LHCN-M2 (cell line): ENCODE results near the gene GNB1L. TPM values are rescaled to one million over a fixed set of nuclear protein-coding genes. Genes with fewer than 3 reads are reported as not detected.
A peak's percentile ranks its signal among the peaks of the same experiment; 100 is the strongest.

Source experiments
- DNase-seq: peaks from one replicate; pipeline ENCODE4 v3.0.0-alpha.2; 2012; ENCODE audit warnings: low read depth
- total RNA-seq: library from RNA; depleted of rRNA; stranded (reverse); fragments of >200 nt; gene quantifications from 2 replicates; pipeline ENCODE4 v1.2.3, GENCODE V29; 2014

The GNB1L gene
- total RNA-seq, 1 experiment from 2014 or later = 11.3 TPM

DNA sequence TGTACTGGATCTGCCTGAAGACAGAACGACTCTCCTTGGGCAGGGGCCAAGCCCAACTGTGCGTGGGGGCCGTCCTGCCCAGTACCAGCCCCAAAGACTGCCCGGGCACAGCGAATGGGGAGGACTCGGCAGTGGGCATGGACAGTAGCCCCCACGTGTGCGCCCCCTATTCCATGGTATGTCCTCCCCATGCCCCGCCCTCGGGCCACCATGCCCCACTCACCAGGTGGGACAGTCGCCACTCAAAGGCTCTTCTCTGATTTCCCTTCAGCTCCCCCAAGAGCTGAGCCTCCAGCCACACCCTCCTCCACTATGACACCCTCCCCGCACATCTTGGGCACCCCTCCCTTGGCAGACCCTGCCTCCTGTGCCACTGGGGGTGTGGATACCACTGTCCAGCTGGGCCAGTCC lies 43.5 kb downstream of the GNB1L start:
- no peak for DNase-seq

DNA sequence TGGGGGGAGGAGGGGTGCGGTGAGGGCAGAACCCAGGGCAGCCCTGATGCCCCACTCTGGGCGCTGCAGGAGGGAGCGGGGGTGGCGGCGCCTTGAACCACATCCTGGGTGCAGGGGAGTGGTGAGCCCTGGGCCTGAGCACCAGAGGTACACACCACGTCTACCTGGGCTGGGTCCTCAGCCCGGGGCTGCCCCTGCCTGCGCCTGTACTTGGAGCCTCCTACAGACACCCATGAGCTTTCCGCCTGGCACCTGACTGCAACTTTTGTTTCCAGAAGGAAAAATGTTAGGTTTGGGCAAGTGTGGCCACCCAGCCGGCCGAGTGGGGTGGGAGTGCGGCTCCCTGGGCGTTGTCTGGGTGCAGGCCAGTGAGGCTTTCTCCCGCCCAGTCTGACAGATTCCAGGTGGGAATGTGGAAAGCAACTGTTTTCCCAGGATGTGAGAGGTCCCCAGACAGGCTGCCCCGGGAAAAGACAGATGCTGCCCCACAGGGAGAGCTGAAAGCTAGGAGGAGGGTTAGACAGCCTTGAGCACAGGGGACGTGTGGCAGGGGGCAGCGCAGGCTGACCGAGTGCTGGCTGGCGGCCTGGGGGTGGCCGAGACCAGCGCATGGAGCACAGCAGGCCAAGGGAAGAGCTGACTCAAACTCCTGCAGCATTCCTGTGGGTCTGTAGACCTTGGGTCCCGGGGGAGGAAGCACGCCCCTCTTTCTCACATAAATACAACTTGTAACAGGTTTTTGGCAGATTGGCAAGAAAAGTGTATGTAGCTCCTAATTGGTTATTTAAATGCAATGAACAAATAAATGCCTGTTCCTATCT lies 44.1 kb downstream of the GNB1L start:
- peak; percentile 80 for DNase-seq

DNA sequence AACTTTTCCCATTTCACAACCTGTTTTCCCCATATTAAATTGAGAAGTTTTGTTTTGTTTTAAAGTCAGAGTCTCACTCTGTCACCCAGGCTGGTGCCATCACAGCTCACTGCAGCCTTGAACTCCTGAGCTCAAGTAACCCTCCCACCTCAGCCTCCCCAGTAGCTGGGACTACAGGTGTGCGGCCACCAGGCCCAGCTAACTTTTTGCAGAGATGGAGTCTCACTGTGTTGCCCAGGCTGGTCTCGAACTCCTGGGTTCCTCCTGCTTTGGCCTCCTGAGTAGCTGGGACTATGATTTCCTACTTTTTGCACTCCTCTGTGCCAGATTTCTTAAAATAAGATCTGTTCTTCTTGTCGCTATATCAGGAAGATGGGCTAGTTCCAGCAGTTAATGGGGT lies 44.9 kb downstream of the GNB1L start:
- no peak for DNase-seq

DNA sequence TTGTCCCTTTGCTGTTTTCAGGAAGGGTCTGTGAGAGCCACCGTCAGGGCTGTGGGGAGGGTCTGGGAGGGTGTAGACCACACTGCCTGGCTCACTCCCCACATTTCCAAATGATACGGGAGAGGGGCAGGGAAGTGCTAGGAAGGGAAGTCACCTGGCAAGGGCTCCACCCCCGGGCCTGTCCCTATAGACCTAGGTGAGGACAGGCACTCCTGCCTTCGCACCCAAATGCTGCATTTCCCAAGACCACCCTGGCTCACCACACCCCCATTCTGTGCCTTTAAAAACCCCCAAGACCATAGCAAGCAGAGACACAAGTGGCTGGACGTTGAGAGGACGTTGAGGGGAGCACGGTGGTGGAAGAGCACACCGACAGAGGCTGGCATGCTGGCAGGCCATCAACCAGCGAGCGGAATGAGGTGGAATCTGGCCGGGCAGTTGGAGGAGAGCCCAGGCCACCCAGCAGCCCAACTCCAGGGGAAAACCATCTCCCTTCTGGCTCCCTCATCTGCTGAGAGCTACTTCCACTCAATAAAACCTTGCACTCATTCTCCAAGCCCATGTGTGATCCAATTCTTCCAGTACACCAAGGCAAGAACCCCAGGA lies 45.7 kb downstream of the GNB1L start:
- no peak for DNase-seq

DNA sequence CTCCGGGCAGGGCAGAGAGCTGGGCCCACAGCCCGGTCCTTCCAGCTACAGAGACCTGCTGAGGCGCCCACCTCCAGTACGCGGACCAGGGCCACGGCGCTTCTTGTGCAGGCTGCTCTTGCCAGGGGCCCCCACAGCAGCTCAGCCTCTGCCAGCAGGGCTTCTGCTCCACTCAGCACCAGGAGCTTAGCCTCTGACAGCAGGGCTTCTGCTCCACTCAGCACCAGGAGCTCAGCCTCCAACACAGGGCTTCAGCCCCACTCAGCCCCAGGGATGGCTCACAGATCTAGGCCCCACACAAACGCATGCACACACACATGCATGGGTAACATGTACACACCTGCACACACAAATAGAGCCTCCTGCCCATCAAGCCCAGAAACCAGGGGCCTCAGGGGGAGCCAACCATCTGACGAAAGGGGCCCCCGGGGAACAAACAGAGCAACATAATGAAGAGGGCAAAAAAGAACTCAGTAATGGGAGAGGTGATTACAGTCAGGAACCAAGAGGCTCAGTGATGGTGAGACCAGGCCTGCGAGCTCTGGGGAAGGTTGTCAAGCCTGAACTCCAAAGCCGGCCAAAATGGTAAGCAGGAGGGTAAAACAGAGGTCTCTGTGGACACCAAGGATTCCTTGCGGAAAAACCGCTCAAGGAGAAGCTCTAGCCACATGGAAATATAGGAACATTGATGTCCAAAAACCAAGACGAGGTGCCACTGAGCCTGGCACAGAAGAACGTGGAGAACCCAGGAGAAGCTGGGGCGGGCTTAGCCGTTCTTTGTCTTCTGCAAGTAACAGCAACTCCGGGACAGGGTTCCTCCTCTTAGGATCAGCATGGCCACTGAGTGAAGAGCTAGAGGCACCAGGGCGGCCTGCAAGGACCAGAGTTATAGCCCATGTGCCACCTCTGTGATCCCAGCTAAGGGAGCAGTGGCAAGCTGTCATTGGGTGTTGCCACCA lies 46.5 kb downstream of the GNB1L start:
- DNase-seq = no peak

DNA sequence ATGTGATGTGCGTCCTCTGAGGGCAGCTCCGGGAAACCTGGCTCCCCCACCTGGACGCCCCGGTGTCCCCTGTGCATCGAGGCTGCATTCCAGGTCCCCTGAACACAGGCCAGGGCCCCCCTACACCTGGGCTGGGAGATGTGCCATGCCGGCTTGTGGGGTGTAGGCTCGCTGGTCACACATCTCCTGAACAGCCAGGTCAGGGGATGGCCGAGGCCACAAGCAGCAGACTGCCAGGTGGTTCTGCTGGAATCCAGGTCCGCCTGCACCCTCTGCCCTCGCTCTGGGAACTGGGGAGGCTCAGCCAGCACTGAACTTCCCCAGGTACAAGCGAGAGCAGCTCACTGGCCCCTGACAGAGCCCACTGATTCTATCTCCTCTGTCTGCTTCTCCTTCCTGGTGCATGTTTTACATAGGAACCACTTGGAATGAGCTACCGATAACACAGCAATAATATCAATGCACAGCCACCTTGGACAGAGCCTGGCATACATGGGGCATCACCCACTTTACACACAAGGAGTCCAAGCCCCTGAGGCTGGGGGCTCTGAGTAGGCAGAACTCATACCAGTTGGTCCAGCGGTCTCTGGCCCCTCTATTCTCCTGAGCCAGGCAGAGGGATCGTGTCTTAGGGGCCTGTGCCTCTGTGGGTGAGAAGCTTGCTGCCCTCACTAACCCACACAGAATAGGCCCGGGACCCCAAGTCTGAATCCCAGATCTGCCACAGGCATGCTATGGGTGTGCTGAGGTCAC lies 47.3 kb downstream of the GNB1L start:
- no peak for DNase-seq

DNA sequence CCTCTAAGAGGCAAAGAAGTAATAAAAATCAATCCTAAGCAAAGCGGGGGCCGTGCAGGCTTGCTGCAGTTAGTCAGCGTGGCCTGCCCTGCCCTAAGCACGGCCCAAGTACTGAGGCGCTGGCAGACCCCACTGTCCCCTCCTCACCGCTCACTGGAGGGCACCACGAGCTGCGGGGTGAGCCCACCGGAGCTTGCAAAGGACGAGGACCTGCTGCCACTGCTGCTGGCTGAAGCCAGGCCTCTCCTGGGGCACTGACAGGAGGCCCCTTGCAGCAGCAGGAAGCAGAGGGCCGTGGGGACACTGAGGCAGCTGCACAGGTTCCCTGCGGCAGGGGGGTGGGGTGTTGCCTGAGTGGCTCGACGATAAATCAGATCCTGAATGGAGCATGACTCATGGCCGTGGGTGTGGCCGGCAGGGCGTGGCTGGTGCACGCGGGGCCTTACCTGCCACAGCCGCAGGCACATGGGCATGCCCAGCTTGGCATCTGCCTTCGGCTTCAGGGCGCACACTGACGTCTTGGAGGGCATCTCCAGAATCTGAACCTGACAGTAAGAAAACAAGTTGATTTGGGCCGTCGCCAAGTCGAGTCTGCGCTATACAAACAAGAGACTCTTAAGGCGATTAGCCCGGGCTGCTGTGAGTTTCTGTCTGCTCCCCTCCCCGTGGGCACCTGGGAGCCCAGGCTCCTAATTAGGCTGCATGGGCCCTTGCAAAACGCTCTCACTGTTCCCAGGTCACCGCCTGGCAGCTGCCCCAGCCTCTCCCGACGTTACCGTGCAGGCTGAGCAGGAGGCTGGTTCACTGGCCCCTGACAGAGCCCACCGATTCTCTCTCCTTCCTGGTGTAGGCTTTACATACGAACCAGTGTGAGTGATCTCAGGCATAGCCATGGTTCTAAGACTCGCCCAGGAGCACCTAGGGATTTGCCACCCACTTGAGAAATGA lies 48.2 kb downstream of the GNB1L start:
- no peak for DNase-seq

DNA sequence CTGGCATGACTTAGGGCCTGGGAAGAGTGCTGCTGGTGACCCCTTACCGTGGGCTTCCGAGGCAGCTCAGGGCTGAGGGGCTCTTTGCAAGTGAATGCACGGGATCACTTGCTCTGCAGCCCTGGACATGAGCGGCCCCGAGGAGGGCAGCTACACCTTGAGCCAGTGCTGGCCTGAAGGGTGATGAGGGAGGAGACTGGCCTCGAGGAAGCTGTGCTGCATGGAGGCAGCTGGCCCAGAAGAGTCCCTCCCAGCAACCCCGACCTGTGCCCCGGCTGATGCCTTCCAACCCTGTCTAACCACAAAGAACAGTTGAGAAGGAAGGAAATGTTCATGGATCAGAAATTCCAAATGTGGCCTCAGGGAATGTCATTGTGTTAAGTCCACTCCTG lies 48.9 kb downstream of the GNB1L start:
- peak; percentile 14 for DNase-seq

DNA sequence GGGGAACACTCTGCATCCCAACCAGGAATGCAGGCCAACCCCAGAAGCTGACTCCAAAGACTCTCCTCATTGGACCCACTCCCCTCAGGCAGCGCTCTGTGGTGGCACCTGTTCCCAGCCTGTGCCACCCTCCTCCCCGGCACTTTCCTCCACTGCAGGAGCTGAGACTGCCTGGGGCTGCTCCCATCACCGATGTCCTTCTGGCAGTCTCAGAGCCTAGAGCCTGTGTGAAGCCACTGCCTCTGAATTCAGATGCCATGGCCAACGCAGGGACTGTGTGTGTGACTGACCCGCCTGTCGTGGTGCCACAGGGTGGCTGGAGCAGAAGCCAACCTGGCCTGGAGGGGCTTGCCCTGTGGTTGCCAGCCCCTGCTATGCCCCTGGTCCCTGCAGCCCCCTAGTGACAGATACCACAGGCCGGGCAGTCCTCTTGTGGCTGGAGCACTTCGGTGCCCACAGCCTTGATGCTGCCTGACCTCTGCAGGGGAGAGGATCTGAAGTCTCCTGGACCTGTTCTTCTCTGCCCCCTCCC lies 50.9 kb downstream of the GNB1L start:
- DNase-seq = no peak

DNA sequence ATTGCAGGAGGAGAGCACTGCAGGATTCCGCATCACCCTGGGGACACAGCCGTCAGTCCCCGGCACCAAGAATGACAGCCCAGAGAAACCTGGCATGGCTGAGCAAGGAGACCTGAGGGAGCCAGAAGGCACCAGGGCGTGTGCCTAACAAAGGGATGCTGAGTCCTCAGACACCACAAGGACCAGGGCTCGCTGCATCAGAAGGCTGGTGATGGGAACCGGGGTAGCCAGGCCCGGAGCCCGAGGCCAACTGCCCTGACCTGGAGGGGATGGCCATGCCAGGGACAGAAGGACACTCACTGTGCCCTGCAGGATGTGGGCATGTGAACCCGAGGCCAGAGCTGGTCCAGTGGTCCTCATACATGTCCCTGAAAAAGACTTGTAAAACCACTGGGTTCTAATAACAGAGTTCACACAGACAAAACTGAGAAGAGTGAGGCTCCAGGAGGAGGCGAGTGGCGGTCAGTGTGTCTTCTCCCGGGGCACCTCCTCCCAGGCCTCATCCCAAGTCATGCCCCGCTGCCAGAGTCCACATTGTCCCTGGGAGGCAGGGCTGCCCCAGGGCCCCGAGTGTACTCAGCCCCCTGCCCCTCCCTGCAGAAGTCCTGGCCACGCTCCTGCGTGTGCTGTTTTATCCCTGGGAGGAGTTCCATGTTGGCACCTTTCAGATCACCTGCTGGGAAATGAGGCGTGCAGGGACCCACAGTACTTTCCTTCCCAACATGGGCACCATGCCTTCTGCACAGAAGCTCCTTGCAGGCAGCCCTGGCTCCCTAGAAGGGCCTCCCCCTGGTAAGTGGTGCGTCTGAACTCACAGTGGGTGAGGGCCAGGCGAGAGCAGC lies 51.6 kb downstream of the GNB1L start:
- no peak for DNase-seq

DNA sequence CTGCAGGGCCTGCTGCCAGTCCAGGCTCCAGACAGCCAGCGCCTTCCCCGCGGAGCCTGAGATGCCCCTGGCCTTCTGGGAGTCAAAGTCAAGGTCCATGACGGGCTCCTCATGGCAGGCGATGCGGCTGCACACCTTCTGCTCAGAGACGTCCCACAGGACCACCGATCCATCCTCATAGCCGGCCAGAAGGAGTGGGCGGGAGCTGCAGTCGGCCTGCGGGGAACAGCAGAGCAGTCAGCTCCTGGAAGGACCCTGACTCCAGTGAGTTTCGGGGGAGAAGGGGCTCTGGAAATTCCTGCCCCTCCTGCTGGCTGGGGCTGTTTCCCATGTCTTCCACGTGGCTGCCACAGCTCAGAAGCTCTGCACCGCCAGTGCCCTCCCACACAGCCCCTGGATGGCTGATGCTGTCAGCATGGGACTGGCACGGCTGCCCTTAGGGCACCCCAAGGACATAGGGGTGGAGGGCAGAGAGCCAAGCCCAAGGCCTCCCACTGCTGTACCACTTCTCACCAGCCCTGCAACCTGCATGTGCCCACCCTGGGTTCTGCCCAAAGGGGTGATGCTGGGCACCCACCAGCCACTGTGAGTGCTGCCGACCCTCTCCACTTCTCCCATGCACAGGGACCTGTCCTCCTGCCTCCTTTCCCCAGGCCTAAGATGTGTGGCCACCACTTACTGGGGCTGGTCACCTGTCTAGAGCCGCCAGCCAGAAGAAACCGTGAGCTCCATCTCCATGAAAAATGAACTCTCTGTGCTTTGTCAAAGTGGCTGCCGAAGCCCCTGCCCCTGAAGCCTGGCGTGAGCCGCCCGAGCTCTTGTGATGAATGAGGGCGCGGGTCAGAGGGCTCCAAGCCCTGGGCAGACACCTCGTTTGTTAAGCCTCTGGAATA lies 52.4 kb downstream of the GNB1L start:
- DNase-seq = no peak

DNA sequence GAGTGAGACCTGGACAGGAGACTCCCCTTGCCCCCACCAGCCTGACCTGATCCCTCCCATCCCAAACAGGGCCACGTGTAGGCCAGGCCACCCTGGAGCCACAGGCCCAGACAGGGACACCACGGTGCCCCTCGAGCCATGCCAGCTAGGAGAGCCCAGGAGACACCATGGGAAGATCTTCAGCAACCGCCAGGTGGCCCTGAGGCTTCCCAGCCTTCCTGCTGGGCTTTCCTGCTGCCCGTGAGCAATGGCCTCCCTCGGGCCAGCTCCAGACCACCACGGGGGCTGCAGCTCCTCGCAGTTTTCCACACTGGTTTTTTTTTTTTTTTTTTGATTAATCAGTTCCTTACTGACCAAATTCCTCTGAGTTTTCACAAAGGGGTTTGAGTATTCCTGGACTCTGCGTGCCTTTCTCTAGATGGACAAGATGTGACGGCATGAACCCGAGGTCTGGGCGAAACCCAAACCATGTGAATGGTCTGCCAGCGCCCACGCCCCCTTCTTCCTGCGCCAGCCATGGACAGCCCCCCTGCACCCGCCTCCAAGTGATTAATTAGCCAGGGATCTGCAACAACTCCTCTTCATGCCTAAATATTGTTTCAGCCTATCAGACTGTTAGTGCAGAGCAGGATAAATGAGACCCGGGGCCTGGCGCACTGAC lies 53.2 kb downstream of the GNB1L start:
- DNase-seq = no peak

DNA sequence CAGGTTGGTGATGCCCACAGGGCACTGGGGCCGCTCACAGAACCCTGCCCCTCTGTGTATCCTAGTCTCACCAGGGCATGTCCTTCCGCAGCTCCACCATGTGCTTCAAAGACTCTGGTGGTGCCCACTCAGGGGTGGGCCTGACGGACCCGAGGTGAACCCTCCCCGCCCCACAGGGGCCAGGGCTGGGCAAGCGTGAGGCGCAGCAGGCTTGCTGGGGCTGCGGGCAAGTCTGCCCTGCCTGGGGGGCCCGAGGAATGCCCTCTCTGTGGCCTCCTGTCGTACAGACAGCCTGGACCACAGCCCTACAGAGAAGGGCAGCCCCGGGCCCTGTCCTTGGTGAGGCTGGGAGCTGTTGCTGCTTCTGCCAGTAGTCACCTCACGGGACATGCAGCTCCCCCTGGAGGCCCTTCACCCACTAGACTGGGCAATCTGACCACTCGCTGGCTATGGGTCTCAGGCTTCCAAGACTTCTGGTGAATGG lies 53.9 kb downstream of the GNB1L start:
- DNase-seq = peak; percentile 9

DNA sequence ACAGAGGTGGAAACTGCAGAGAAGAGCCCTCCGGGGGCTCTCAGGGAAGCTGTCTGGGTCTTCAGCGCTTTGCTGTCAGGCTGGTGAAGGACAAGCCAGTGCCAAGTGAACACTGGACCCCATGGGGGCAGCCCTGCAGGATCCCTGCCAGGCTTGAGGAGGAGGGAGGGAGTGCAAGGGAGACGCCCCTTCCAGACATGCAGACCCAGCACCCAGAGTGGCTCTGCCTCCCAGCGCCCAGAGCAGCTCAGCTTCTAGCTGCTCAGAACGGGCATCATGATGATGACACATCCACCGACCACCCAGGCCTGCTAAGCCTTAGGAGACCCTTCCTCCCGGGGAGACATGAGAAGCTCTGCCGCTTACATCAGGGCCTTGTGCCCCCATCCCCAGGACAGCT lies 54.4 kb downstream of the GNB1L start:
- no peak for DNase-seq

DNA sequence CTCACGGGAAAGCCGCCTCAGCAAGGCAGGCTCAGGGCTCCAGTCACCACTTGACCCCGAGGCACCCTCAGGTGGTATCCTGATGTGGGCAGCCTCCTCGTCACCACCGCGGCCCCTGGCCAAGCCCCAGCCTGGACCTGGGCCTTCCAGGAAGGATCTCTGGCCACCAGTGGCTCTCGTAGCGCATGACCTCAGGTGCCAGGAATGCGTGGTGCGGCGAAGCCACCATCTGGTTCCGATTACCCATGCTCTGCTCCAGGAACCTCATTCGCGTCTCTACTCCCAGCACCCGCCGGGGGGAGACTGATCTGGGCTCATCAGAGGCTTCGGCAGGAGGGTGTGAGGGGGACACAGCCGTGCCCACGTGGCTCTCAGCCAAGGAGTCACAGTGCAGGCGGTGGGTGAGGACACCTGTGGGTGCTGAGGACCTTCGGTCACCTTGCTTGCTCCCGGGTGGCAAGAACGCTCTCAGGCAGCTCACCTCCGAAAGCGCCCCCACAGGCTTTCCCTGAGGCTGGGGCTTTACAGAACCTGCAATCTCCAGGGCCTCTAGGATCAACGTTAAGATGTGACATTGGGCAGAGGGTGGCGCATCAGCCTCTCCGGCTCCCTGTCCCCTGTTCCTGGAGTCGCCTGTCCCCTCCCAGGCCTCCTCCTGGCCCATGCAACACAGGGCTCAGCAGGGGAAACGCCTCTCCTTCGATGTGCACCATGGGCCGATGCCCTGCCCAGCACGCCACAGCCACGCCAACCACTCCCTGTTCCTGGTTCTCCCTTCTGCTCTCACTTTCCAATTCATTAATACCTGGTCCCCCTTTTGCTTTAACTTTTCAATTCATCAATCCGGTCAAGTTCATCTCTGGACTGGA lies 55.1 kb downstream of the GNB1L start:
- no peak for DNase-seq

DNA sequence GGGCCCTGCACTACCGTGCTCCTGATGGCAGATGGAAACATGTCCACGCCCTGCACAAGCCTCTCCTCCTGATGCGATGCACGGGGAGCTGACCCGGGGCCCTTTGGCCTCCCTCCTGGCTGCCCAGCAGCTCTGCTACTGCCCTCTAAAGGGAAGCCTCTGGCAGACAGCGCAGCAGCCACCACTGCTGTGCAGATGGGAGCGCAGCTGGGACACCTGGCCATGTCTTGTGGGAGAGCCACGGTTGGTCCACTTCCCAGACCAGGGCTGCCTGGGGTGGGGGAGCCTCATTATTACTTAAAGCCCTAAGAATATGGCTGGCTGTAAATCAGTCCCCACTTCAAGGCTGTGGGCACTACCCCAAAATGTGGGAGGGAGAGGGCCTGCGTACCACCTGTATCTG lies 55.8 kb downstream of the GNB1L start:
- no peak for DNase-seq
